ENCODE data around the gene EBLN1.

DNA sequence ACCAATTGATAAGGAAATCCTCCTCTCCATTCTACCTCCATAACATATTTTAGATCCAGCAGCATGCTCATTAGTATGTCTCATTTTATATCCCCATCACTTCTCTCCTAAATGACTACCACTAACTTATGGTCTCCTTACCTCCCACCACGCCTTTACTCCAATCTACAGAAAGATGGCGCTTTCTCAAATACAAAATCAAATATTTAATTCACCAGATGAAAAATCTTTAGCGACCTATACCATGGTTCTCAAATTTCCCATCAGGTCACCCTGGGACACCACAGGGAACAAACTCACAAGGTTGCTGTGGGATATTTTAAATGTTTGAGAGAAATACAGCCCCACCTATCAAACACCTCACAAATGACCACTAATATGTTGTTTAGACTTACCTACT, 27.0 kb upstream of the EBLN1 start:
- TF ChIP-seq, protein P1, sequence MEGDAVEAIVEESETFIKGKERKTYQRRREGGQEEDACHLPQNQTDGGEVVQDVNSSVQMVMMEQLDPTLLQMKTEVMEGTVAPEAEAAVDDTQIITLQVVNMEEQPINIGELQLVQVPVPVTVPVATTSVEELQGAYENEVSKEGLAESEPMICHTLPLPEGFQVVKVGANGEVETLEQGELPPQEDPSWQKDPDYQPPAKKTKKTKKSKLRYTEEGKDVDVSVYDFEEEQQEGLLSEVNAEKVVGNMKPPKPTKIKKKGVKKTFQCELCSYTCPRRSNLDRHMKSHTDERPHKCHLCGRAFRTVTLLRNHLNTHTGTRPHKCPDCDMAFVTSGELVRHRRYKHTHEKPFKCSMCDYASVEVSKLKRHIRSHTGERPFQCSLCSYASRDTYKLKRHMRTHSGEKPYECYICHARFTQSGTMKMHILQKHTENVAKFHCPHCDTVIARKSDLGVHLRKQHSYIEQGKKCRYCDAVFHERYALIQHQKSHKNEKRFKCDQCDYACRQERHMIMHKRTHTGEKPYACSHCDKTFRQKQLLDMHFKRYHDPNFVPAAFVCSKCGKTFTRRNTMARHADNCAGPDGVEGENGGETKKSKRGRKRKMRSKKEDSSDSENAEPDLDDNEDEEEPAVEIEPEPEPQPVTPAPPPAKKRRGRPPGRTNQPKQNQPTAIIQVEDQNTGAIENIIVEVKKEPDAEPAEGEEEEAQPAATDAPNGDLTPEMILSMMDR (IDR thresholded peaks at IDR 0.05) = no peak
- TF ChIP-seq POLR2A (IDR thresholded peaks at IDR 0.05) = no peak

Measured in suprapubic skin (tissue), 3 donors.